HTR-8/SVneo (cell line): ENCODE data around the gene ST7.
"Not testable (repeated sequence)": the region's sequence is repeated elsewhere in the genome, so short reads cannot be mapped to it uniquely, and the experiment has no call there.

Source experiments
- DNase-seq: peaks from one replicate; pipeline ENCODE4 v3.0.0; 2011; ENCODE audit warnings: low spot score, mixed read lengths; ENCODE audit not compliant: insufficient read length
- FAIRE-seq: peaks from 2 replicates; lab custom pipeline; 2011; peaks lifted over from hg19 to GRCh38; lab: Jason Lieb, UNC

Gene ST7

GRCh38 chr7:116971153-116971552 is 17.9 kb downstream of the ST7 start:
- DNase-seq, FAIRE-seq: not testable (repeated sequence)

DNA sequence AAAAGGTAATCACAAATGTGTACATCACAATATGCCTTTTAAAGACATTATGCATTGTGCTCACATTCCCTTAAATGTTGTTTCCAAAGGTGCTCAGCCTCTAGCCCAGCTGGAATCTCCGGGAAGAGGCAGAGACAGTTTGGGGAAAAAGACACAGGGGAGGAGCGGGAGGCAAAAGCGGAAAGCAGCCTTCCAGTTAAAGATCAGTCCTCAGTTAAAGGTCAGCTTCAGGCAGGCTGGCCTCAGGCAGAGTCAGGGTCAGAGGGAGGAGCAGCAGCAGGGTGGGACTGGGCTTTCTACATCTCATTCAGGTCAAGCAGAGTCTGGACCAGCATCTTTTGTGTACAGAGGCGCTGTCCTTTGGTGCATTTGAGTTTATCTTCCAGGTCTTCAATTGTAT is 18.6 kb downstream of the ST7 start:
- FAIRE-seq (no peak), DNase-seq (no peak)

- FAIRE-seq, DNase-seq: not testable (repeated sequence)
These were observed 21.7 kb downstream of the ST7 start for GRCh38 chr7:116975024-116975423.

DNA sequence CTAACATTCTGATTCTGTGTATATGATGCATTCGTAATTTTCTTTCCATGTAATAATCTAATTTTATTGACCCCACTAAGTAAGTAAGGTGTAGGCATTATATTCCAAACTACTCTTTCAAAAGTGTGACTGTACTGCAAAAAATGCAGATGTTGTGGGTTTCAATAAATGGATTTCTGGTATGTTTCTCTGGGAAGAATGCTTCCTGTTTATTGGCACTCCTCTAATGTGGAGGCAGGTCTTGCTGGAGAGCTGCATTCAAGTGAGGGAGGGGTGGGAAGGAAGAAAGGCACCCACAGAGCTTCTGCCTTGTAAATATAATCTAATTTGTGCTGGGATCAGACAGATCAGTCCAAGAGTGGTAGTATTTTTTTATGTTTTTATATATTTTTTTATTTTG is 23.9 kb downstream of the ST7 start:
- no peak for FAIRE-seq
- no peak for DNase-seq

GRCh38 chr7:116978006-116978405 is 24.7 kb downstream of the ST7 start:
- DNase-seq (no peak), FAIRE-seq (no peak)

DNA sequence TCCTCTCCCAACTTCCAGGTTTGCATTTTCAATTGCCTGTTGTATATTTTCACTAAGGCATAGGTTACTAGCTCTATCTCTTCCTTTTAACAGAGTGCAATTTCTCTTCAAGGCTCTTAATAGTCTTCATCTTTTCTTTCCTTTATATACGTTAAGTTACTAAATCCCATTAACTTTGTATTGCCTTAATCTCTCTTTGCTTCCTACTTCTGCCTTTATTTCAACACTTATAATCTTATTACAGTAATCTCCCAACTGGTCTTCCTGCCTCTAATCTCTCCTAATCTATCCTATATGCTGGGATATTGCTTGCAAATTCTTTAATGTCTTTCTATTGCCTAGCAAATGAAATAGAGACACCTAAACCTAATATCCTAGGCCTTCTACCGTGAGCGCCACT is 26.1 kb downstream of the ST7 start:
- DNase-seq (no peak), FAIRE-seq (no peak)

DNA sequence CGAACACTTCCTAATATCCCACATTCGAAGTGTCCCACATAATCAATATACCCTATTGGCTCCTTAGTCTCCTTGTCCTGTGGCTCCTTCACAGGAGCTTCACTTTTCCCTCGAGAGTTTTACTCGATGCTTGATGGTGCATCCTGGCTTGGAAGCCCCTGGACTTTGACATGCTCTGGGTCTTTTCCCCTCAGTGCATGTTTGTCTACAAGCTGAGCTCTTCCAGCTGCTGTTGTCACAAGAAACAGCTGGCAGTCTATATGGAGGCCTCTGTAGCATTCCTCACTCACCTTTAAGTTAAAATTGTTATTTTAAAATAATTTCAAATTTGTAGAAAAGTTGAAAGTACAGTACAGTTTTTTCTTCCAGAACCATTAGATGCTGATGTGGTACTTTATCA is 27.1 kb downstream of the ST7 start:
- FAIRE-seq (no peak), DNase-seq (no peak)

- DNase-seq (no peak), FAIRE-seq (no peak)
These were observed 28.6 kb downstream of the ST7 start for GRCh38 chr7:116981939-116982338.

- DNase-seq: no peak
- FAIRE-seq: no peak
These were observed 31.2 kb downstream of the ST7 start for GRCh38 chr7:116984511-116984910.

GRCh38 chr7:116984917-116985316 is 31.6 kb downstream of the ST7 start:
- DNase-seq (no peak), FAIRE-seq (no peak)

- FAIRE-seq (no peak), DNase-seq (no peak)
These were observed 32.3 kb downstream of the ST7 start for GRCh38 chr7:116985575-116985974.

- DNase-seq: no peak
- FAIRE-seq: no peak
These were observed 33.6 kb downstream of the ST7 start for GRCh38 chr7:116986611-116987565.

GRCh38 chr7:116988363-116988989 is 35.2 kb downstream of the ST7 start:
- no peak for DNase-seq
- no peak for FAIRE-seq

DNA sequence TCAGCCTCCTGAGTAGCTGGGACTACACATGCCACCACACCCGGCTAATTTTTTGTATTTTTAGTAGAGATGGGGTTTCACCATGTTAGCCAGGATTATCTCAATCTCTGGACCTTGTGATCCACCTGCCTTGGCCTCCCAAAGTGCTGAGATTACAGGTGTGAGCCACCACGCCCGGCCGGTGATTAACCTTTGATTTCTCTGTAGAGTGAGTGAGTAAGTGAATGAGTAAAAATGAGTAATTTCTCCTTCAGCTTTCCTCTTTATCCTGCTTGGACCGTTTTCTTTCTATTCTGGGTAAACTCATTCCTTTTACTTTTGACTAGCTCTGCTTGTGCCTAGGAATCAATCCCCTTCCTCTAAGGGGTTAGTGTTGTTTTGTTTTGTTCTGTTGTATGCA is 36.8 kb downstream of the ST7 start:
- DNase-seq (no peak), FAIRE-seq (no peak)

DNA sequence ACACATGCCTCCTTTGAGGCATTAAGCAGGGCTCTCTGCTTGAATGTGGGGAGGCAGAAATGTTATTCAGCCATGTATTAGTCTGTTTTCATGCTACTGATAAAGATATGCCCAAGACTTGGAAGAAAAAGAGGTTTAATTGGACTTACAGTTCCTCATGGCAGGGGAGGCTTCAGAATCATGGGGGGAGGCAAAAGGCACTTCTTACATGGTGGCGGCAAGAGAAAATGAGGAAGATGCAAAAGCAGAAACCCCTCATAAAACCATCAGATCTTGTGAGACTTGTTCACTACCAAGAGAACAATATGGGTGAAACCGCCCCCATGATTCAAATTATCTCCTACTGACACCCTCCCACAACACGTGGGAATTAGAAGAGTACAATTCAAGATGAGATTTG is 37.9 kb downstream of the ST7 start:
- DNase-seq: no peak
- FAIRE-seq: no peak

DNA sequence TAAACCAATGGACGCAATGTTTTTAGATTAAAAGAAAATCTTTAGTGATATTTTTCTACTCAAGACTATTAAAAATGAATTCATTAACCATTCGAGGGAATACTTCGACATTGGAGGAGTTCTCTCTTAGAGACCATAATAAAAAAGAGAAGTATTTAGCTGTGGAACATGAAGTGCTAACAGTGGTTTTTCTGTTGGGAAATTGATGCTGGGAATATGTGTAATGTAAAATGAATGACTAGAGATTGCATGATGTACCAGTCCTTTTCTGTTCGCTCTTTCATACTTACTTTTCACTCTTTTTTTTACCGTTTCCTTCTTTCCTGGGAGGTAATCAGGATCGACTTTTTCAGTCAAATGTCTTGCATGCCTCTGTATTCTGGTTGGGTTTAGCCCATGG is 41.3 kb downstream of the ST7 start:
- DNase-seq (no peak), FAIRE-seq (no peak)

GRCh38 chr7:116997972-116998371 is 44.7 kb downstream of the ST7 start:
- FAIRE-seq: no peak
- no peak for DNase-seq

- no peak for DNase-seq
- FAIRE-seq: no peak
These were observed 45.4 kb downstream of the ST7 start for GRCh38 chr7:116998567-116999175.

DNA sequence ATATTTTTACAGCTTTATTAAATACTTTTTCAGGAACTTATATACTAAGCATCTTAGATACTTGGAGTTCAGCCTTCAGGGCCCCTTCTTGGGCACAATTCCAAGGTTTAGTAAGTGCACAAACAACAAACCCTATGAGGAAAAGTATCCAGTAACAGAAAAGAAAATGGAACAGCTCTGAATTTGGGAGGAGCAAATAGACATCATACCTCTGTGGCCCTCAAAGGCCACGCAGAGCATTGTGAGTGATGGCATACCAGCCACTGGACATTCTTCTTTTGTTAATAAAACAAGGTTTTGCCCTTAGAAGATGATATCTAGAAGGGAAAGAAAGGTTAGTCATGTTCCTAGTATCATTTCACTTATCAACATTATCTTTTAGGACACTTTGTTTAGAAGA is 46.0 kb downstream of the ST7 start:
- DNase-seq (no peak), FAIRE-seq (no peak)

DNA sequence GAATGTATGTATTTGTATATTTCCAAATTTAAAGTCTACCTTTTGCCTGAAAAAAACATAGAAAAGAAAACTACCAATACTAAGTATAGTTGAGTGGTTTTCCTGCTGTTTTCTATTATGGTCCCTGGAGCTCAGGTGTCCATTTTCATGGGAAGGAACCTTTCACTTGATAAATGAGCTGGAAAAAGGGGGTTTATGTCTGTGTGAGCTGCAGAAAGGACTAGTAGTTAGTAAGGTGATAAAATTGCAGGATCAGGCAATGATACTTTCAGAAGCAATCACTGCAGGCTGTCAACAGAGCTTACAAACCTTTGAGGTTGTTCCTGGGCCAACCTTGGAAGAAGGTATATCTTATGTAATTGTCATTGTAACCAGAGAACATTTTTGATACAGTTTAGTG is 48.0 kb downstream of the ST7 start:
- no peak for DNase-seq
- FAIRE-seq: no peak

- no peak for FAIRE-seq
- no peak for DNase-seq
These were observed 51.6 kb downstream of the ST7 start for GRCh38 chr7:117004899-117005298.
